IMR-90 (cell line): ENCODE measurements around the gene CYP2A13. TPM values are rescaled to one million over a fixed set of nuclear protein-coding genes. Genes with fewer than 3 reads are reported as not detected.

Source experiments
- ATAC-seq: fragments of 200-7000 bp; cut with Tn5 transposase; 2 replicates; pipeline ENCODE4 v1.9.1; 2020; ENCODE audit warnings: low read depth, mild to moderate bottlenecking, moderate library complexity
- BruUV-seq: library from RNA; stranded (reverse); fragments of 400-500 nt; replicated peaks from 2 replicates; lab custom pipeline; 2021; lab: Mats Ljungman, UMichigan
- CTCF ChIA-PET: fragments of 300-600 bp; formaldehyde crosslinking; extraction: SDS; loops from one replicate; lab custom pipeline; 2021; ENCODE audit warnings: antibody characterized with exemption; lab: Yijun Ruan, JAX
- POLR2A ChIA-PET: fragments of 300-600 bp; sonication (Branson Sonifier 250); formaldehyde crosslinking; loops from one replicate; lab custom pipeline; 2022; ENCODE audit warnings: antibody characterized with exemption; ENCODE audit not compliant: unreplicated experiment; lab: Charles Lee
- DNase-seq: peaks from one replicate; pipeline ENCODE4 v3.0.0; 2013
- H2AFZ ChIP-seq: replicated peaks from 2 replicates; pipeline ENCODE3; 2013; ENCODE audit warnings: low read length, mild to moderate bottlenecking; ENCODE audit not compliant: poor library complexity
- H2AK5ac ChIP-seq: 2 replicates; pipeline ENCODE4 v1.6.1; 2013; ENCODE audit warnings: low read depth, low read length, inconsistent platforms
- H2AK9ac ChIP-seq: replicated peaks from 2 replicates; pipeline ENCODE3; 2013; ENCODE audit warnings: mild to moderate bottlenecking, low read depth, low read length, moderate library complexity; ENCODE audit not compliant: poor library complexity
- H2BK120ac ChIP-seq: 2 replicates; pipeline ENCODE4 v1.6.1; 2013; ENCODE audit warnings: low read depth, low read length, inconsistent platforms
- H2BK15ac ChIP-seq: 3 replicates; pipeline ENCODE4 v1.6.1; 2013; ENCODE audit warnings: low read depth, low read length, inconsistent platforms
- H2BK20ac ChIP-seq: 2 replicates; pipeline ENCODE4 v1.6.1; 2013; ENCODE audit warnings: low read depth, mild to moderate bottlenecking, inconsistent platforms, low read length, moderate library complexity
- H2BK5ac ChIP-seq: 2 replicates; pipeline ENCODE4 v1.6.1; 2013; ENCODE audit warnings: mild to moderate bottlenecking, low read depth, low read length, inconsistent platforms; ENCODE audit not compliant: poor library complexity, severe bottlenecking
- H3K14ac ChIP-seq: replicated peaks from 2 replicates; pipeline ENCODE4 v1.6.1; 2013; ENCODE audit warnings: low read depth, low read length, inconsistent platforms
- H3K18ac ChIP-seq: 2 replicates; pipeline ENCODE4 v1.6.1; 2013; ENCODE audit warnings: low read depth, low read length, control low read depth
- H3K23ac ChIP-seq: 2 replicates; pipeline ENCODE4 v1.6.1; 2013; ENCODE audit warnings: low read depth, low read length, inconsistent platforms
- H3K27ac ChIP-seq: 2 replicates; pipeline ENCODE4 v1.5.1; 2013; ENCODE audit warnings: mild to moderate bottlenecking, control low read depth, low read length; ENCODE audit not compliant: insufficient read depth
- H3K27me3 ChIP-seq: 2 replicates; pipeline ENCODE4 v1.6.1; 2013; ENCODE audit warnings: low read length; ENCODE audit not compliant: control insufficient read depth, insufficient read depth
- H3K36me3 ChIP-seq: 2 replicates; pipeline ENCODE4 v1.6.1; 2013; ENCODE audit warnings: low read length, mixed read lengths; ENCODE audit not compliant: control insufficient read depth, insufficient read depth
- H3K4ac ChIP-seq: 2 replicates; pipeline ENCODE4 v1.6.1; 2013; ENCODE audit warnings: low read depth, low read length, inconsistent platforms
- H3K4me1 ChIP-seq: 2 replicates; pipeline ENCODE4 v1.6.1; 2013; ENCODE audit warnings: low read length, mixed read lengths; ENCODE audit not compliant: control insufficient read depth, insufficient read depth
- H3K4me2 ChIP-seq: 2 replicates; pipeline ENCODE4 v1.6.1; 2013; ENCODE audit warnings: low read depth, mild to moderate bottlenecking, control low read depth, low read length, moderate library complexity
- H3K4me3 ChIP-seq: 2 replicates; pipeline ENCODE4 v1.5.1; 2013; ENCODE audit warnings: low read depth, mild to moderate bottlenecking, control low read depth, low read length, moderate library complexity; ENCODE audit not compliant: insufficient read depth
- H3K56ac ChIP-seq: 2 replicates; pipeline ENCODE4 v1.6.1; 2013; ENCODE audit warnings: low read length, inconsistent platforms; ENCODE audit not compliant: insufficient read depth; ENCODE audit errors: extremely low read depth
- H3K79me1 ChIP-seq, 2 experiments: 2 replicates each; pipeline ENCODE4 v1.6.1; 2013; ENCODE audit warnings: low read length in 2 of 2, inconsistent platforms in 1 of 2, low read depth in 1 of 2
- H3K9ac ChIP-seq: 2 replicates; pipeline ENCODE4 v1.6.1; 2013; ENCODE audit warnings: low read depth, low read length, control low read depth
- H3K9me1 ChIP-seq: 2 replicates; pipeline ENCODE4 v1.6.1; 2013; ENCODE audit warnings: low read length, inconsistent platforms; ENCODE audit not compliant: insufficient read depth
- H3K9me3 ChIP-seq: 2 replicates; pipeline ENCODE4 v1.6.1; 2013; ENCODE audit warnings: low read length; ENCODE audit not compliant: control insufficient read depth, insufficient read depth
- H4K20me1 ChIP-seq: 2 replicates; pipeline ENCODE4 v1.6.1; 2013; ENCODE audit warnings: low read length, inconsistent platforms; ENCODE audit not compliant: insufficient read depth
- H4K5ac ChIP-seq: 2 replicates; pipeline ENCODE4 v1.6.1; 2013; ENCODE audit warnings: mild to moderate bottlenecking, low read depth, low read length, control low read depth
- H4K8ac ChIP-seq, 2 experiments: 2 replicates each; pipeline ENCODE4 v1.6.1; 2013; ENCODE audit warnings: low read depth in 2 of 2, low read length in 2 of 2, control low read depth in 1 of 2, inconsistent platforms in 1 of 2
- H4K91ac ChIP-seq: 2 replicates; pipeline ENCODE4 v1.6.1; 2013; ENCODE audit warnings: low read depth, low read length, inconsistent platforms; ENCODE audit not compliant: insufficient read depth
- CEBPB ChIP-seq: IDR thresholded peaks from 2 replicates; pipeline ENCODE4 v1.6.1; 2012; ENCODE audit warnings: low read depth, low read length, improper control_type of control experiment
- MAFK ChIP-seq: IDR thresholded peaks from 2 replicates; pipeline ENCODE4 v1.6.1; 2012; ENCODE audit warnings: low read depth, low read length, improper control_type of control experiment
- MAZ ChIP-seq: IDR thresholded peaks from 2 replicates; pipeline ENCODE4 v1.6.1; 2012; ENCODE audit warnings: low read depth, mild to moderate bottlenecking, low read length, improper control_type of control experiment, moderate library complexity, borderline replicate concordance
- NFE2L2 ChIP-seq: fragments of 150-350 bp; IDR thresholded peaks from 2 replicates; pipeline ENCODE4 v1.6.1; 2016; ENCODE audit warnings: low read depth, mild to moderate bottlenecking, low read length
- RCOR1 ChIP-seq: IDR thresholded peaks from 2 replicates; pipeline ENCODE4 v1.6.1; 2012; ENCODE audit warnings: mild to moderate bottlenecking, low read length, improper control_type of control experiment; ENCODE audit not compliant: insufficient replicate concordance
- RFX5 ChIP-seq: IDR thresholded peaks from 2 replicates; pipeline ENCODE4 v1.8.0; 2012; ENCODE audit warnings: low read depth, mild to moderate bottlenecking, low read length, moderate library complexity
- WGBS, 2 experiments: methylation state at CpG; one replicate each; pipeline versions ENCODE4 v1.1.5 to v1.1.7; 2013; ENCODE audit warnings: missing lambda C conversion rate in 2 of 2; ENCODE audit not compliant: insufficient read length in 1 of 2; ENCODE audit errors: extremely low coverage in 2 of 2; 5-methylcytosine and 5-hydroxymethylcytosine counted together
- dilution Hi-C: fragments of 300-500 bp; cut with HindIII; formaldehyde crosslinking; loops from one replicate; pipeline ENCODE4 v1.14.3; 2018; ENCODE audit warnings: low sequenced_read_pairs; ENCODE audit not compliant: unreplicated experiment
- in situ Hi-C: fragments of 300-500 bp; cut with MboI; formaldehyde crosslinking; loops from 3 replicates; pipeline ENCODE4 v1.14.3; 2019; ENCODE audit warnings: low sequenced_read_pairs, inconsistent platforms, mixed read lengths
- intact Hi-C: fragments of 100-400 bp; cut with micrococcal nuclease; formaldehyde crosslinking; loops from 2 replicates; pipeline ENCODE4 v1.10.0; 2022
- polyA plus RNA-seq, 3 experiments: library from polyadenylated mRNA; depleted of rRNA; stranded (reverse); fragments of >200 nt; gene quantifications; 2 replicates each; pipeline ENCODE4 v1.2.3, GENCODE V29; 2012; ENCODE audit warnings: low replicate concordance in 1 of 3
- total RNA-seq: library from RNA; depleted of rRNA; stranded (reverse); fragments of >200 nt; gene quantifications from 2 replicates; pipeline ENCODE4 v1.2.3, GENCODE V29; 2012

Gene CYP2A13
- total and polyA plus RNA-seq, 2 of the 4 experiments (the other 2 are of a cell fraction), result not detected

- Histone ChIP-seq H3K27me3 (peaks cover 5% of the 10 kb centered on the region; the same call in 1 of the 2 replicates), H2AK9ac (no peak overlapping the region), H3K79me1 (no peaks in the 10 kb centered on the region), H3K9me3 (no peaks in the 10 kb centered on the region), H2BK15ac (no peak overlapping the region), H3K4me3 (no peak overlapping the region), H3K9ac (no peak overlapping the region), H3K18ac (no peak overlapping the region), H4K20me1 (no peaks in the 10 kb centered on the region), H4K5ac (no peak overlapping the region), H3K4me2 (no peak overlapping the region), H3K4me1 (no peaks in the 10 kb centered on the region), H3K14ac (no peak overlapping the region), H4K91ac (no peak overlapping the region), H2AK5ac (no peak overlapping the region), H3K27ac (no peak overlapping the region), H3K23ac (no peak overlapping the region), H3K56ac (no peak overlapping the region), H2BK5ac (no peak overlapping the region), H2AFZ (no peak overlapping the region), H3K36me3 (no peaks in the 10 kb centered on the region), H3K9me1 (no peaks in the 10 kb centered on the region), H3K4ac (no peak overlapping the region), H2BK20ac (no peak overlapping the region), H4K8ac (no peak overlapping the region), H2BK120ac (no peak overlapping the region)
- no peak for DNase-seq
- TF ChIP-seq RFX5 (no peak), CEBPB (no peak), NFE2L2 (no peak), MAZ (no peak), RCOR1 (no peak), MAFK (no peak)
- in situ Hi-C loops (no loop called here), dilution Hi-C loops (no loop called here), intact Hi-C loops (no loop called here)
- CTCF ChIA-PET, result no interaction called here
- BruUV-seq, result no TSS peak
- ATAC-seq, result no peak
- 95% methylated on average over 3 of the region's 9 CpGs; no CpG with 5 or more reads in 1 of the 2 experiments for WGBS, 2 experiments
- POLR2A ChIA-PET, result no interaction called here
Measured at GRCh38 chr19:41111296-41111695, 23.0 kb downstream of the CYP2A13 start.
